ENCODE measurements around the gene ICOS.

GRCh38 chr2:203997980-203998809 is 61.6 kb downstream of the ICOS start:
- TF ChIP-seq MAX (IDR thresholded peaks at IDR 0.05; ENCODE audit: low read depth, low read length) (no peak), BRCA1 (IDR thresholded peaks at IDR 0.05; ENCODE audit: low read depth, low read length) (no peak), NFXL1 (IDR thresholded peaks at IDR 0.05; ENCODE audit: borderline replicate concordance) (no peak), POLR2A (IDR thresholded peaks at IDR 0.05; ENCODE audit: low read depth, low read length) (no peak), ZNF274 (IDR thresholded peaks at IDR 0.05; ENCODE audit: insufficient read depth, insufficient read length) (no peak), CTCF (IDR thresholded peaks at IDR 0.05 in 2 of 3, conservative IDR thresholded peaks at IDR 0.05 in 1 of 3; ENCODE audit: control insufficient read depth in 2 of 3, extremely low read depth in 1 of 3, insufficient read depth in 1 of 3, low read depth in 3 of 3, low read length in 3 of 3) (no peak)

Measured in GM12878 (cell line).